Breast epithelium (tissue), 4 donors: ENCODE measurements around the gene RBM4B. TPM values are rescaled to one million over a fixed set of nuclear protein-coding genes. Genes with fewer than 3 reads are reported as not detected.
"Not testable (repeated sequence)": the region's sequence is repeated elsewhere in the genome, so short reads cannot be mapped to it uniquely, and the experiment has no call there.

ENCODE experiments used
- DNase-seq, 2 donors: peaks; one replicate each; pipeline ENCODE4 v3.0.0-alpha.2; 2019; ENCODE audit warnings: low spot score in 2 of 2
- H3K27ac ChIP-seq, 2 donors: fragments of 200-600 bp; sonication (generic) in 1 of 2; one replicate each; pipeline ENCODE4 v1.5.1; 2016 to 2019; ENCODE audit warnings: mild to moderate bottlenecking in 1 of 2
- H3K27me3 ChIP-seq, 2 donors: fragments of 200-600 bp; sonication (generic) in 1 of 2; one replicate each; pipeline versions ENCODE4 v1.5.1 to v1.6.0; 2017 to 2019; ENCODE audit warnings: control low read depth in 1 of 2, mild to moderate bottlenecking in 1 of 2
- H3K36me3 ChIP-seq: fragments of 200-600 bp; one replicate; pipeline ENCODE4 v1.5.1; 2019
- H3K4me1 ChIP-seq, 2 donors: fragments of 200-600 bp; sonication (generic); one replicate each; pipeline ENCODE4 v1.5.1; 2016 to 2019; ENCODE audit warnings: control low read depth in 1 of 2
- H3K4me3 ChIP-seq, 3 donors: fragments of 200-600 bp; sonication (generic); 1 replicate in 2 of 3; 2 replicates in 1 of 3; pipeline ENCODE4 v1.5.1; 2016 to 2019; ENCODE audit warnings: mild to moderate bottlenecking in 3 of 3, moderate library complexity in 2 of 3
- H3K9me3 ChIP-seq, 2 donors: fragments of 200-600 bp; sonication (generic) in 1 of 2; one replicate each; pipeline ENCODE4 v1.5.1; 2016 to 2019; ENCODE audit warnings: control low read depth in 1 of 2
- CTCF ChIP-seq, 3 donors: fragments of 450-650 bp; IDR thresholded peaks; one replicate each; pipeline ENCODE4 v1.5.1; 2016 to 2017; ENCODE audit warnings: antibody characterized with exemption in 3 of 3, mild to moderate bottlenecking in 3 of 3, moderate library complexity in 3 of 3
- POLR2A ChIP-seq: fragments of 450-650 bp; IDR thresholded peaks from one replicate; pipeline ENCODE4 v1.6.1; 2016; ENCODE audit warnings: antibody characterized with exemption, mild to moderate bottlenecking, moderate library complexity
- POLR2AphosphoS5 ChIP-seq, 3 donors: sonication (generic); formaldehyde crosslinking; IDR thresholded peaks; one replicate each; pipeline ENCODE4 v1.6.1; 2017; ENCODE audit warnings: antibody characterized with exemption in 3 of 3
- intact Hi-C: fragments of 100-400 bp; cut with DNase I; formaldehyde crosslinking; loops from one replicate; pipeline ENCODE4 v1.15.1; 2023; ENCODE audit warnings: low total_unique reads
- total RNA-seq, 3 donors: library from RNA; depleted of rRNA; stranded (reverse); fragments of >200 nt; gene quantifications; one replicate each; pipeline ENCODE4 v1.1.0, GENCODE V29; 2016

The RBM4B gene
- total RNA-seq, 3 donors from 2014 or later = 14.9 to 43.8 (median 25.9) TPM

- Histone ChIP-seq H3K27me3 (no peaks in the 10 kb centered on the region), H3K4me3 (no peak overlapping the region), H3K27ac (no peak overlapping the region), H3K36me3 (no peaks in the 10 kb centered on the region), H3K4me1 (peaks cover 7 to 33% of the 10 kb centered on the region in 2 donors), H3K9me3 (no peaks in the 10 kb centered on the region)
- intact Hi-C loops = loop anchor here (10.0 kb wide), 1 partner anchor 362 kb away; the partner anchor contains the start of gene YIF1A
- DNase-seq = no peak
- TF ChIP-seq POLR2AphosphoS5 (IDR thresholded peaks at IDR 0.05) (no peak), CTCF (IDR thresholded peaks at IDR 0.05) (no peak), POLR2A (no peak)
Observed at GRCh38 chr11:66646828-66647227, 30.9 kb downstream of the RBM4B start.

GRCh38 chr11:66643745-66644437, 33.8 kb downstream of the RBM4B start:
- H3K4me3 ChIP-seq = peak overlapping the region in 2 of 3 donors; percentile 38 to 78
- intact Hi-C loops = loop anchor here (10.0 kb wide), 1 partner anchor 359 kb away; the partner anchor contains the start of gene YIF1A
- no peaks in the 10 kb centered on the region for H3K36me3 ChIP-seq
- TF ChIP-seq POLR2AphosphoS5 (IDR thresholded peaks at IDR 0.05) (no peak), POLR2A (no peak), CTCF (IDR thresholded peaks at IDR 0.05) (no peak)
- H3K27ac ChIP-seq = no peak overlapping the region
- no peaks in the 10 kb centered on the region for H3K9me3 ChIP-seq
- H3K4me1 ChIP-seq = peaks cover 7 to 58% of the 10 kb centered on the region in 2 donors
- no peak for DNase-seq
- H3K27me3 ChIP-seq = no peaks in the 10 kb centered on the region

GRCh38 chr11:66641834-66642233, 35.9 kb downstream of the RBM4B start:
- H3K4me3 ChIP-seq = peak overlapping the region; percentile 1 to 91 (median 78)
- no peak for TF ChIP-seq CTCF (IDR thresholded peaks at IDR 0.05)
- TF ChIP-seq POLR2AphosphoS5 (IDR thresholded peaks at IDR 0.05) = no peak
- no peak for TF ChIP-seq POLR2A
- DNase-seq = no peak
- no peaks in the 10 kb centered on the region for H3K27me3 ChIP-seq
- intact Hi-C loops = loop anchor here (10.0 kb wide), 1 partner anchor 357 kb away; the partner anchor contains the start of gene YIF1A
- H3K27ac ChIP-seq = no peak overlapping the region
- H3K4me1 ChIP-seq = peaks cover 7 to 64% of the 10 kb centered on the region in 2 donors
- no peaks in the 10 kb centered on the region for H3K9me3 ChIP-seq
- H3K36me3 ChIP-seq = no peaks in the 10 kb centered on the region

GRCh38 chr11:66639814-66640340, 37.8 kb downstream of the RBM4B start:
- not testable (repeated sequence) for H3K9me3 ChIP-seq, DNase-seq, H3K36me3 ChIP-seq, H3K27me3 ChIP-seq
- TF ChIP-seq POLR2AphosphoS5 (IDR thresholded peaks at IDR 0.05) = peak in 1 of 3 donors; percentile 19
- H3K4me3 ChIP-seq = peak overlapping the region; percentile 74 to 91 (median 78)
- intact Hi-C loops = loop anchor here (10.0 kb wide), 1 partner anchor 355 kb away; the partner anchor contains the start of gene YIF1A
- H3K4me1 ChIP-seq = peaks cover 4 to 61% of the 10 kb centered on the region in 2 donors
- peak overlapping the region; percentile 95 for H3K27ac ChIP-seq

- TF ChIP-seq POLR2A (no peak), POLR2AphosphoS5 (IDR thresholded peaks at IDR 0.05) (no peak), CTCF (IDR thresholded peaks at IDR 0.05) (no peak)
- DNase-seq = no peak
- intact Hi-C loops = no loop called here
- Histone ChIP-seq H3K27me3 (no peaks in the 10 kb centered on the region), H3K36me3 (no peaks in the 10 kb centered on the region), H3K4me1 (peaks cover 4 to 55% of the 10 kb centered on the region in 2 donors), H3K4me3 (peak overlapping the region; percentile 74 to 91 (median 78)), H3K9me3 (no peaks in the 10 kb centered on the region), H3K27ac (peak overlapping the region; percentile 95)
Observed at GRCh38 chr11:66639066-66639813, 38.4 kb downstream of the RBM4B start.
